H4 (cell line): ENCODE data around the gene NDUFS7. TPM values are rescaled to one million over a fixed set of nuclear protein-coding genes. Genes with fewer than 3 reads are reported as not detected.

Source experiments
- DNase-seq: peaks from one replicate; pipeline ENCODE4 v3.0.0-alpha.2; 2015; ENCODE audit warnings: low spot score
- total RNA-seq: library from RNA; depleted of rRNA; stranded (reverse); fragments of >200 nt; shearing (Covaris generic); gene quantifications from 2 replicates; pipeline ENCODE4 v1.2.3, GENCODE V29; 2014

Gene NDUFS7
- total RNA-seq, 1 experiment from 2014 or later = 67.9 TPM

DNA sequence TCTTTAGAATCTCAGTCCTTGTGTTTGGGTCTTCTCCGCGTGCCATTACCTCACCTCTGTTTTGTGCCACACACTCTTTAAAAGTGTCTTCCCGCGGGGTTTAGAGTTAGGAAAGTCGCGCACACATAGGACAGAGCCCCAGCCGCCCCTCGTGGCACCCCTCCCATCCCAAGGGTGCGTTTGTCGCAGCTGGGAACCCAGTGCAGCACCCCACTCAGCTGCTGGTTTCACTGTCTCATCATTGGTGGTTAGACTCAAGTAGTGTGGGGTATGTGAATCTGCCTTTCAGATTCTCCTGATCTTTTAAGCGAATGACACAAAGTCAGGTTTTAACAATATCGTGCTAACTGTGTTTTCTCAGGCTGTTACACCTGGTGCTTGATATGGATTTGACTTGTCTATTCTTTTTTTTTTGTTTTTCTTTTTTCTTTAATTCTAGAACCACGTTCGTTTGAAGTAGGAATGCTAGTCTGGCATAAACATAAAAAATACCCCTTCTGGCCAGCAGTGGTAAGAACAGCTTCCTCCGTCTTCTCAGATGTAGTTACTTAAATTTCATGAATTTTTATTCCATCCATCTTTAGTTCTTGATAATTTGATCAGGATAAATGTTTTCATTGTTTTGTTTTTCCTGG, 19.5 kb upstream of the NDUFS7 start:
- no peak for DNase-seq

GRCh38 chr19:1365319-1366269, 18.1 kb upstream of the NDUFS7 start:
- DNase-seq = no peak

- DNase-seq = no peak
Observed at GRCh38 chr19:1366296-1366695, 17.4 kb upstream of the NDUFS7 start.

GRCh38 chr19:1366899-1367870, 16.5 kb upstream of the NDUFS7 start:
- no peak for DNase-seq

GRCh38 chr19:1369214-1369805, 14.4 kb upstream of the NDUFS7 start:
- no peak for DNase-seq

DNA sequence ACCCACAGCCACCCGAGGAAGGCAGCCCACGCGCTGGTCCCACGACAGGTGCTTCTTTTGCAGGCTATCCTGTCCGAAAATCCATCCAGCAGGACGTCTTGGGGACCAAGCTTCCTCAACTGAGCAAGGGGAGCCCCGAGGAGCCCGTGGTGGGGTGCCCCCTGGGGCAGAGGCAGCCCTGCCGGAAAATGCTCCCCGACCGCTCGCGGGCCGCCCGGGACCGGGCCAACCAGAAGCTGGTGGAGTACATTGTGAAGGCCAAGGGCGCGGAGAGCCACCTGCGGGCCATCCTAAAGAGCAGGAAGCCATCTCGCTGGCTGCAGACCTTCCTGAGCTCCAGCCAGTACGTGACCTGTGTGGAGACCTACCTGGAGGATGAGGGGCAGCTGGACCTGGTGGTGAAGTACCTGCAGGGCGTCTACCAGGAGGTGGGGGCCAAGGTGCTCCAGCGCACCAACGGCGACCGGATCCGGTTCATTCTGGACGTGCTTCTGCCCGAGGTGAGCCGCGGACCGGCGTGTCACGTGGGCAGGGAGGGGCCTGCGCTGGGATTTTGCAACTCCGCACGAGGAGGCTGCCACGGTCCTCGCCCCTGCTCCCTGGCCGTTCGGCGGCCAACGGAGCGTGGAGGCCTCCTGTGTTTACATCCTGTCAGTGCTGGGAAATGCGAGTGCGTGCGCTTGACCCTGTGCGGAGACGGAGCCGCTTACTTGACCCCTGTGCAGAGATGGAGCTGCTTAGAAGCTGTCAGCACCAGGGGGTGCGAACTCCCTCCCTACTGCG, 12.9 kb upstream of the NDUFS7 start:
- no peak for DNase-seq

- no peak for DNase-seq
Observed at GRCh38 chr19:1373042-1373533, 10.6 kb upstream of the NDUFS7 start.

GRCh38 chr19:1373534-1374249, 10.0 kb upstream of the NDUFS7 start:
- DNase-seq = no peak

GRCh38 chr19:1374250-1374577, 9.5 kb upstream of the NDUFS7 start:
- no peak for DNase-seq

DNA sequence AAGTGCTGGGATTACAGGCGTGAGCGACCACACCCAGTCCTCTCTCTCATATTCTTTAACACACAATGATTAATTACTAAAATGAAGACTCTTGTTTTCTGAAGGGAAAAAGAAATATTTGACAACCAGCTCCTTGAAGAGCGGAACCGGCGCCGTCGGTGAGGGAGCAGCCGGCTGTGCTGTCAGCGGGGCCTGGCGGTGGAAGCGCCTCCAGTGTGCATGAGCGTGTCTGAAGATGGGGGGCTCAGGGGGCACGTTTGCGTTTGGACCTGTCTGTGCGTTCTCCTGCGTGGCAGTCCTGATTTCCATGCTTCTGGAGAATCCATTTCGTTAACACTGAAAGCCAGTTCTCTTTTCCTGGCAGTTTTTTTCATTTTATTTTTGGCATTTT, 7.3 kb upstream of the NDUFS7 start:
- no peak for DNase-seq

DNA sequence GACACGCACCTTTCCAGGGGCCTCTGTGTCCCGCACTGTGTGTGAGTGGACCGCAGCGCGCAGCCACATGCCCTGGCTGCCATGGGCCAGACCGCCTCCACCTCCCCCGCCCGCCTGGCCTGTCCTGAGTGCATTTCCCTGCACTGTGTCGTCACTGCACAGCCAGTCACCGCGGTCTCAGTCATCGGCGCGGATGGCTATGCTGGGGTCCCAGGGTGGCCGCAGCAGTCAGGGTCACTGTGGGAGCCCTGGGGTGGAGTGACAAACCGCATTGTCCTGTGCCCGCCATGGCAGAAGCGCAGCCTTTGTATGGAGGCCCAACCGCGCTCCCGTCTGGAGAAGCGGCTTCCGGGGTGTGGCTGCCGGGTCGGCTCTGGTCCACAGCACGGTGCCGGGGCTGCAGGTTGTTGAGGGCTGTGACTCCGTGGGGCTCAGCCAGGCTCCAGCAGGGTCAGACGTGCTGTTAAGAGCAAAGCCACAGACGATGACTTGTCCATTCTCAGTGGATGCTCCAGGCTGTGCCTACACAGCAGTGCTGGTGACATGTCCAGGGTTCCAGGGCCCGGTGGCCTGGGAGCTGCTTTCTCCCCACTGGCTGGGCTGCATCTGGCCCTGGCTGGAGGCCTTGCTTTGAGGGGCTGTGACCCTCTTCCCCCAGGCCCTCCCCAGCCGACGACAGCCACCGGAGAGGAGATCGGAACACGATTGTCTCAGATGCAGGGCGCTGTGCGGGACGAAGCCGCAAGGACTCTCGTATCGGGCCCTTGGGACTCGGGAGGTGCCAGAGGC, 6.3 kb upstream of the NDUFS7 start:
- DNase-seq = no peak

DNA sequence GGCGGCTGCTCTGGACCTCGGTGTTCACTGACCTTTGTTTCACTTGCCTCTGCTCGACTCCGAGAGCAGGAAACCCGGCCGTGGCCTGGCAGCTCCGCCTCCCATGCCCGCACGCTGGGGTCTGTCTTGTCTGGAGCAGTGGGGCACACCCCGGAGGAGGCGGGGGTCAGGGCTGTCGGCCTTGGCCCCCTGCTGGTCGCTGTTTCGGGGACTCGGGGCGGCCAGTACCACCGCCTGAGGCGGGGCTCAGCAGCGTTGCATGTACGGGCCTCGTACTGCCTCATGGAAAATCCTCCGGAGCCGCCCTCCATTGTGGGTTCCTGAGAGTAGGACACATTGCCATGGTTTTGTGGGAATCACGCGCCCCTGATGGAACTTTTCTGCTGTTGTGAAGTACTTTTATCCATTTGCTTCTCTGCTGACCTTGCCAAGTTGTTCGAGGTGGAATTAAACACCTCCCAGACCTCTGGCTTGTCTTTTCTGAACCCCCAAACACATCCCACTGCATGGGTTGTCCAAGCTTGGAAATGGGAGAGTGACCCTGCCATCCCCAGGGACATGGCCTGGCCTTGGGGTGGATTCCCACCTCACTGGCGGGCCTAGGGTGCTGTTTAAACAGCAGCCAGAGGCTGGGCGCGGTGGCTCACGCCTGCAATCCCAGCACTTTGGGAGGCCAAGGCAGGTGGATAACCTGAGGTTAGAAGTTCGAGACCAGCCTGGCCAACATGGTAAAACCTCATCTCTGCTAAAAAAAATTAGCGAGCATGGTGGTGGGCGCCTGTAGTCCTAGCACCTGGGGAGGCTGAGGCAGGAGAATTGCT, 5.5 kb upstream of the NDUFS7 start:
- no peak for DNase-seq

- no peak for DNase-seq
Observed at GRCh38 chr19:1379126-1379905, 4.4 kb upstream of the NDUFS7 start.

DNA sequence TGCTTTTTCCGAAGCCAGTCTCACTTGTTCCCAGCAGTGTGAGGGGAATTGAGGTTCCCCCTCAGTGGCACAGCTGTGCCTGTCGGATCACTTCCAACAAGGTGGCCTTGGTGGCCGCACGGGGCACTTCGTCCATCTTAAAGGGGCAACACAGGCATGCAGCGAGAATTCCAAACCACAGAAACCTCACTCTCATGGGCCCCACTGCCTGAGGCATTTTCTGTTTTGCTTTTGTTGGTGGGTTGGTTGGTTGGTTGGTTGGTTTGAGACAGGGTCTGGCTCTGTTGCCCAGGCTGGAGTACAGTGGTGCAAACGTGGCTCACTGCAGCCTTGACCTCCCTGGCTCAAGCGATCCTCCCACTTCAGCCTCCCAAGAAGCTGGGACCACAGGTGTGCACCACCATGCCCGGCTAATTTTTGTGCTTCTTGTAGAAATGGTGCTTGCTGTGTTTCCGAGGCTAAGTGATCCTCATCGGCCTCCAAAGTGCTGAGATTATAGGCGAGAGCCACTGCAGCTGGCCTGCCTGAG, 3.7 kb upstream of the NDUFS7 start:
- DNase-seq = no peak

GRCh38 chr19:1382250-1382649, 1.5 kb upstream of the NDUFS7 start:
- no peak for DNase-seq

DNA sequence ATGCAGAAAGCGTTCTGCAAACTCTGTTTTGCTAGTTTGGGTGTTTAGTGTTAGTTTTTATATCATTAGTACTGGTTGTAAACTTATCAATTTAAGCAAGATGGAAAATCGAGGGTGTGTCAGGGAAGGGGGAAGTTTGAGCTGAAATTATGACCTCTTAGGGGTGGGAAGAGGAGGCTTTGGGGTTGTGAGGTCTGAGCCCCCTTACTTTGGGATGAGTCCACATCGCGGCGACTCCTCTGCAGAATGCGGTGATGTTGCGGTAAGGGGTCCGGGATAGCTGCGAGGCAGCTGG, 743 bp upstream of the NDUFS7 start:
- DNase-seq = no peak

GRCh38 chr19:1384085-1384462, 367 bp downstream of the NDUFS7 start:
- no peak for DNase-seq
